Panc1 (cell line): ENCODE data around the gene STK24.

Source experiments
- POLR2AphosphoS5 ChIP-seq: IDR thresholded peaks from 2 replicates; pipeline ENCODE4 v1.6.1; 2012; ENCODE audit warnings: mild to moderate bottlenecking, low read depth, low read length, moderate library complexity
- TF ChIP-seq, protein P1 (sequence below): fragments of 450-650 bp; IDR thresholded peaks from 2 replicates; pipeline ENCODE4 v1.5.1; 2017; ENCODE audit warnings: mild to moderate bottlenecking
- TF ChIP-seq, protein P2 (sequence below), 2 experiments: IDR thresholded peaks; 2 replicates each; pipeline ENCODE4 v1.6.1; 2011 to 2012; ENCODE audit warnings: low read depth in 2 of 2, control low read depth in 1 of 2, low read length in 1 of 2, mild to moderate bottlenecking in 1 of 2, moderate library complexity in 1 of 2; ENCODE audit not compliant: insufficient read depth in 1 of 2

DNA sequence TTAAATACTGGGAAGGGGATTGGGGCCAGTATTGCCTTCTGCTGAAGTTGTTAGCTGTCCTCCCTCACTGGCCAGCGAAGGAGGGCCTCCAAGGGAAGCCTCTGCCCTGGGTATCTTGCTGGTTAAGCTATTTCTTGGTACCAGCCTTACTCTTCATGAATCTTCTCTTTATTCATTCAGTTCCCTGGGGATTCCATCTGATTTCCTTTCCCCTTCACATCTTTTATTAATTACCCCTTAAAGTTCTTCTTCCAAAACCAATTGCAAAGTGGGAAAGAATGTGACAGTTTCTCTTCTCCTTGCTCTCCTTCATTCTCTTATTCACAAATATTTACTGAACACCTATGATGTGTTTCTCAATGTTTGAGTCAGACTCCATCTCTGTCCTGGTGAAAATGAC lies 36.7 kb upstream of the STK24 start:
- no peak for TF ChIP-seq POLR2AphosphoS5
- TF ChIP-seq, protein P1, sequence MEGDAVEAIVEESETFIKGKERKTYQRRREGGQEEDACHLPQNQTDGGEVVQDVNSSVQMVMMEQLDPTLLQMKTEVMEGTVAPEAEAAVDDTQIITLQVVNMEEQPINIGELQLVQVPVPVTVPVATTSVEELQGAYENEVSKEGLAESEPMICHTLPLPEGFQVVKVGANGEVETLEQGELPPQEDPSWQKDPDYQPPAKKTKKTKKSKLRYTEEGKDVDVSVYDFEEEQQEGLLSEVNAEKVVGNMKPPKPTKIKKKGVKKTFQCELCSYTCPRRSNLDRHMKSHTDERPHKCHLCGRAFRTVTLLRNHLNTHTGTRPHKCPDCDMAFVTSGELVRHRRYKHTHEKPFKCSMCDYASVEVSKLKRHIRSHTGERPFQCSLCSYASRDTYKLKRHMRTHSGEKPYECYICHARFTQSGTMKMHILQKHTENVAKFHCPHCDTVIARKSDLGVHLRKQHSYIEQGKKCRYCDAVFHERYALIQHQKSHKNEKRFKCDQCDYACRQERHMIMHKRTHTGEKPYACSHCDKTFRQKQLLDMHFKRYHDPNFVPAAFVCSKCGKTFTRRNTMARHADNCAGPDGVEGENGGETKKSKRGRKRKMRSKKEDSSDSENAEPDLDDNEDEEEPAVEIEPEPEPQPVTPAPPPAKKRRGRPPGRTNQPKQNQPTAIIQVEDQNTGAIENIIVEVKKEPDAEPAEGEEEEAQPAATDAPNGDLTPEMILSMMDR: no peak
- TF ChIP-seq, protein P2, sequence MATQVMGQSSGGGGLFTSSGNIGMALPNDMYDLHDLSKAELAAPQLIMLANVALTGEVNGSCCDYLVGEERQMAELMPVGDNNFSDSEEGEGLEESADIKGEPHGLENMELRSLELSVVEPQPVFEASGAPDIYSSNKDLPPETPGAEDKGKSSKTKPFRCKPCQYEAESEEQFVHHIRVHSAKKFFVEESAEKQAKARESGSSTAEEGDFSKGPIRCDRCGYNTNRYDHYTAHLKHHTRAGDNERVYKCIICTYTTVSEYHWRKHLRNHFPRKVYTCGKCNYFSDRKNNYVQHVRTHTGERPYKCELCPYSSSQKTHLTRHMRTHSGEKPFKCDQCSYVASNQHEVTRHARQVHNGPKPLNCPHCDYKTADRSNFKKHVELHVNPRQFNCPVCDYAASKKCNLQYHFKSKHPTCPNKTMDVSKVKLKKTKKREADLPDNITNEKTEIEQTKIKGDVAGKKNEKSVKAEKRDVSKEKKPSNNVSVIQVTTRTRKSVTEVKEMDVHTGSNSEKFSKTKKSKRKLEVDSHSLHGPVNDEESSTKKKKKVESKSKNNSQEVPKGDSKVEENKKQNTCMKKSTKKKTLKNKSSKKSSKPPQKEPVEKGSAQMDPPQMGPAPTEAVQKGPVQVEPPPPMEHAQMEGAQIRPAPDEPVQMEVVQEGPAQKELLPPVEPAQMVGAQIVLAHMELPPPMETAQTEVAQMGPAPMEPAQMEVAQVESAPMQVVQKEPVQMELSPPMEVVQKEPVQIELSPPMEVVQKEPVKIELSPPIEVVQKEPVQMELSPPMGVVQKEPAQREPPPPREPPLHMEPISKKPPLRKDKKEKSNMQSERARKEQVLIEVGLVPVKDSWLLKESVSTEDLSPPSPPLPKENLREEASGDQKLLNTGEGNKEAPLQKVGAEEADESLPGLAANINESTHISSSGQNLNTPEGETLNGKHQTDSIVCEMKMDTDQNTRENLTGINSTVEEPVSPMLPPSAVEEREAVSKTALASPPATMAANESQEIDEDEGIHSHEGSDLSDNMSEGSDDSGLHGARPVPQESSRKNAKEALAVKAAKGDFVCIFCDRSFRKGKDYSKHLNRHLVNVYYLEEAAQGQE (IDR thresholded peaks at IDR 0.05; ENCODE audit: insufficient read depth in 1 of 2, low read depth in 2 of 2, low read length in 1 of 2): no peak
